Activated CD8-positive, alpha-beta memory T cell treated with anti-CD3 and anti-CD28 coated beads, Interleukin-2, amount 50 U/mL, for 1 hour (primary cell): ENCODE measurements around the gene INO80.

Source experiments
- DNase-seq: peaks from one replicate; pipeline ENCODE4 v3.0.0-alpha.2; 2020; ENCODE audit errors: extremely low read depth

Gene INO80

GRCh38 chr15:40929660-40930429 lies 186.2 kb downstream of the INO80 start:
- DNase-seq, result no peak
